Mesodermal cell (in vitro differentiated cells): ENCODE results near the gene CYTH3.

ENCODE experiments used
- H3K27ac ChIP-seq: 2 replicates; pipeline ENCODE4 v1.7.0; 2013; ENCODE audit warnings: mild to moderate bottlenecking, low read depth, low read length, moderate library complexity; ENCODE audit not compliant: severe bottlenecking
- H3K36me3 ChIP-seq: 2 replicates; pipeline ENCODE4 v1.7.1; 2013; ENCODE audit warnings: mild to moderate bottlenecking, low read length, moderate library complexity; ENCODE audit not compliant: control insufficient read depth, insufficient read depth
- H3K4me1 ChIP-seq: one replicate; pipeline ENCODE4 v1.7.1; 2013; ENCODE audit warnings: mild to moderate bottlenecking, low read length; ENCODE audit not compliant: insufficient read depth, control insufficient read depth, poor library complexity, severe bottlenecking
- H3K4me3 ChIP-seq: 2 replicates; pipeline ENCODE4 v1.7.0; 2013; ENCODE audit warnings: low read length, control low read depth, mild to moderate bottlenecking; ENCODE audit not compliant: insufficient read depth, poor library complexity, severe bottlenecking; ENCODE audit errors: extremely low read depth
- H3K9me3 ChIP-seq: 2 replicates; pipeline ENCODE4 v1.7.1; 2013; ENCODE audit warnings: mild to moderate bottlenecking, low read length, moderate library complexity; ENCODE audit not compliant: control insufficient read depth
- WGBS, 2 experiments: methylation state at CpG; one replicate each; pipeline ENCODE4 v1.1.5; 2013; ENCODE audit warnings: missing lambda C conversion rate in 2 of 2; ENCODE audit not compliant: insufficient coverage in 2 of 2; 5-methylcytosine and 5-hydroxymethylcytosine counted together

Gene CYTH3

DNA sequence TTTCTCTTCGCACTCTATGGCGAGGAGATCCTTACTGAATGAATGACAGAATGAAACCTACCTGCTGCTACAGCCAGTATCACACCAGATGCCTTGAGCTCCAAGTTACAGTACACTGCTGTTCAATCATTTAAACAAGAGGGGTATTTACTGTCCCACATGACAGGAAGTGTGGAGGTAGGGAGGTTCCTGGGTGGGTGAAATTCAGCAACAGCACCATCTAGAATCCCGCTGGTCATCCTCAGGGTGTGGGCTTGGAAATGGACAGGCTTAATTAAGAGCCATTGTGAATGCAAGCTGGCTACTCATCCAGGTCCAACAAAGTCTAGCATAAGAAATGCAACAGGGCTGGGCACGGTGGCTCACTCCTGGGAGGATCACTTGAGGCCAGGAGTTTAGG lies 14.7 kb downstream of the CYTH3 start:
- H3K9me3 ChIP-seq = no peaks in the 10 kb centered on the region
- H3K27ac ChIP-seq = no peak overlapping the region
- H3K4me1 ChIP-seq = peaks cover 17% of the 10 kb centered on the region
- 95 to 98% methylated on average over 2 to 3 of the region's 4 CpGs for WGBS, 2 experiments
- H3K36me3 ChIP-seq = no peaks in the 10 kb centered on the region
- H3K4me3 ChIP-seq = no peak overlapping the region

- H3K27ac ChIP-seq = no peak overlapping the region
- 93 to 100% methylated on average over 5 of the region's 9 CpGs for WGBS, 2 experiments
- H3K9me3 ChIP-seq = no peaks in the 10 kb centered on the region
- no peak overlapping the region for H3K4me3 ChIP-seq
- no peaks in the 10 kb centered on the region for H3K36me3 ChIP-seq
- peaks cover 24% of the 10 kb centered on the region for H3K4me1 ChIP-seq
Measured at GRCh38 chr7:6256677-6257535, 15.5 kb downstream of the CYTH3 start.

DNA sequence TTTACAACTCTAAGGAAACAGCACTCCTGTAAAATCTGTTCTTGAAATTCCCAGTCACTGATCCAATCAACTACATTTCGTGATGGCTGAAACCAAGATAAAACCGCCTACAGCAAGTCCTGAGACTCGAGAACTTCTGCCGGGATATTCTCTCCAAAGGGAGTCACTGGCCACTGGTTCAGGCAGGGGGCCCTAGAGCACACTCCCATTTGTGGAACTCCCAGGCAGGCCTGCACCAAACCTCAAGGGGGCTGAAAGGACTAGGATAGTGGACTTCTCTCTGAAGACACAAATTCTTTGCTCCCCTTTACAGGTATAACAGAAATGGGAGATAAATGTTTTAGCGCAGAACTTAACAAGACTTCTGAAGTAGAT lies 16.3 kb downstream of the CYTH3 start:
- H3K4me3 ChIP-seq = no peak overlapping the region
- H3K36me3 ChIP-seq = no peaks in the 10 kb centered on the region
- 83 to 85% methylated on average over 3 of the region's 5 CpGs for WGBS, 2 experiments
- no peaks in the 10 kb centered on the region for H3K9me3 ChIP-seq
- H3K27ac ChIP-seq = no peak overlapping the region
- peaks cover 28% of the 10 kb centered on the region for H3K4me1 ChIP-seq

- 100% methylated on average over 2 of the region's 4 CpGs; no CpG with 5 or more reads in 1 of the 2 experiments for WGBS, 2 experiments
- no peak overlapping the region for H3K27ac ChIP-seq
- no peaks in the 10 kb centered on the region for H3K36me3 ChIP-seq
- H3K4me3 ChIP-seq = no peak overlapping the region
- H3K4me1 ChIP-seq = peaks cover 26% of the 10 kb centered on the region
- H3K9me3 ChIP-seq = no peaks in the 10 kb centered on the region
Measured at GRCh38 chr7:6254866-6255265, 17.6 kb downstream of the CYTH3 start.

DNA sequence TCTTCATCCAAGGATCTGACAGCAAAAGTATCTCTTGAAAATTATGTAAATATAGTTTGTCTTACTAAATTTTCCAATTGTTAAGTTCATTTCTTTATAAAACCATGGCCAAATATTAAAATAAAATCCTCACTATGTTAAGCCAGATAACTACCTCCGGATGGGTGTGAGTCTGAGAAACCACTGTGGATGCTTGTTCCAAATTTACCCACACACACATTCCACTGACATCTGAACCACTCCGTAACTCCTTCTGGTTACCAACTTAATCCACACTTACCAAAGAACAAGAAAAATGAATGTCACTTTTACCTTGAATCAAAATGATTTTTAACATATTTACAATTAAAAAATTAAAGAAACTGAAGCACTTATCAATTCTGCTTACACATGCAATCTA lies 19.7 kb downstream of the CYTH3 start:
- peaks cover 32% of the 10 kb centered on the region for H3K4me1 ChIP-seq
- WGBS, 2 experiments = 100% methylated on average over 1 of the region's 2 CpGs; no CpG with 5 or more reads in 1 of the 2 experiments
- H3K4me3 ChIP-seq = no peak overlapping the region
- H3K27ac ChIP-seq = no peak overlapping the region
- no peaks in the 10 kb centered on the region for H3K36me3 ChIP-seq
- H3K9me3 ChIP-seq = no peaks in the 10 kb centered on the region

DNA sequence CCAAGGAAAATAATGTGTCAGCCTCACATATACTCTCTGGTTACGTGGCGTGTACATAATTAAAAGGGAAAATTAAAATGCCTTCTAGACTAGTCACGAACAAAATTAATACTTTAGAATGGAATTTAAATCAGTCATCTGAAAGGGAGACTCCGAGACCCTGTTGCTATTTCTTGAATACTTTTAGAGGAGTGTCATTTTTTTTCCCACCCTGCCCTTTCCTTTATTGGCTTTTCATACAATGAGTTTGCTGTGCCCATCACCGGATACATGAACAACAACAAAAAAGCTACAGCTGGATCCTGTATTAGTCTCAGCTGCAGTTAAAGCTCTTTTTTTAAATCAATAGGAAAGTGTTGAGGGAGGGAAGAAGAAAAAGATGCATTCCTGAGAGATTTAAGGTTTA lies 20.1 kb downstream of the CYTH3 start:
- 80% methylated on average over 1 of the region's 5 CpGs; no CpG with 5 or more reads in 1 of the 2 experiments for WGBS, 2 experiments
- Histone ChIP-seq H3K9me3 (no peaks in the 10 kb centered on the region), H3K27ac (peak overlapping the region; percentile 65)

GRCh38 chr7:6251653-6252052 lies 20.8 kb downstream of the CYTH3 start:
- Histone ChIP-seq H3K9me3 (no peaks in the 10 kb centered on the region), H3K4me3 (no peak overlapping the region), H3K27ac (peak overlapping the region; percentile 65), H3K36me3 (no peaks in the 10 kb centered on the region), H3K4me1 (peaks cover 27% of the 10 kb centered on the region)
- WGBS, 2 experiments = 100% methylated on average over 1 of the region's 4 CpGs; no CpG with 5 or more reads in 1 of the 2 experiments

More for the DNA sequence above, 20.1 kb downstream of the CYTH3 start:
- H3K4me1 ChIP-seq = peaks cover 30% of the 10 kb centered on the region
- H3K36me3 ChIP-seq = no peaks in the 10 kb centered on the region
- H3K4me3 ChIP-seq = no peak overlapping the region

- Histone ChIP-seq H3K36me3 (no peaks in the 10 kb centered on the region), H3K4me3 (no peak overlapping the region), H3K4me1 (peaks cover 28% of the 10 kb centered on the region), H3K27ac (no peak overlapping the region), H3K9me3 (no peaks in the 10 kb centered on the region)
- WGBS, 2 experiments = 83 to 100% methylated on average over 2 of the region's 4 CpGs
Measured at GRCh38 chr7:6250364-6250833, 22.0 kb downstream of the CYTH3 start.

DNA sequence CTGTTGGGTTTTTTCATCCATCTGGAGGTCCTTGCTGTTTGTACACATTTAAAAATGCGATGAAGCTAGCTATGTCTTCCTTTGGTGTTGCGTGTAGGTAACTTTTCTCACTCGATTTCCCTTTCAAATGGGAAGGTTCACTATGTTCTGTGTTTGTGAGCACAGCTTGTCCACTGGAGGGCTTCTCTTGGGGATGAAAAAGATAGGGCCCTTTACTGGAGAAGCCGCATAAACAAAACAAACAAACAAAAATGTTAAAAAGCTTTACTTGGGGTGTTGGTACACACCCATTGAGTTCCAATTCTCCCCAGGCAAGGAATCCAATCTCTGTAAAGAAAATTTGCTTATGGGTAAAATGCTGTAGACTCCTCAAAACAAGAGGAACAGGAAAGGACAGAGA lies 23.4 kb downstream of the CYTH3 start:
- 83 to 90% methylated on average over 1 to 2 of the region's 4 CpGs for WGBS, 2 experiments
- Histone ChIP-seq H3K4me1 (peaks cover 22% of the 10 kb centered on the region), H3K27ac (peak overlapping the region; percentile 29), H3K4me3 (no peak overlapping the region), H3K36me3 (no peaks in the 10 kb centered on the region), H3K9me3 (no peaks in the 10 kb centered on the region)

DNA sequence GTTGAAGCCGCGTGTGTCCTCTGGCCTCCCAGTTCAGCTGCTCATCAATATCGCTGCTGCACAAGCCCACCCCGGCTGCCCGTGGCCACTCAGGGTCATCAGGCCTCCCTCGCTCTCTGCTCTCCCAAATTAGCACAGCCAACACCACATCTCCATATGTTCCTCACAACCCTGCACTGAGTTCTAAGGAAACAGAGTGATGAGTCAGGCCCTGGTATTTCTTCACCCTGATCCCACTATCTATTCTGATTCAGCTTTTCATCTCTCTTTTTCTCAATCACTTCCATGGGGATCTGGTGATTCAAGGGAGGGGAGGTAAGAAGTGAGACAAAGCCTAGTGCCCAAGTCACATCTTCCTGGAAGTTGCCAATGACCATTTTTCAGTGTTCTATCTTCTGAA lies 23.8 kb downstream of the CYTH3 start:
- Histone ChIP-seq H3K4me1 (peaks cover 22% of the 10 kb centered on the region), H3K36me3 (no peaks in the 10 kb centered on the region), H3K9me3 (no peaks in the 10 kb centered on the region), H3K4me3 (no peak overlapping the region), H3K27ac (no peak overlapping the region)
- WGBS, 2 experiments = 86 to 98% methylated on average over 6 of the region's 6 CpGs
